Epithelial cell of esophagus (primary cell): Measurements from ENCODE around the gene EML3.

ENCODE experiments used
- DNase-seq: peaks from one replicate; pipeline ENCODE4 v3.0.0; 2010; ENCODE audit warnings: low read depth
- H3K4me3 ChIP-seq: 2 replicates; pipeline ENCODE4 v1.5.1; 2011; ENCODE audit warnings: mild to moderate bottlenecking, low read length, control low read depth
- TF ChIP-seq, protein P1 (sequence below): IDR thresholded peaks from 2 replicates; pipeline ENCODE4 v1.5.1; 2011; ENCODE audit warnings: low read depth, mild to moderate bottlenecking, low read length, control low read depth, inconsistent platforms; ENCODE audit not compliant: insufficient read depth; ENCODE audit errors: missing control alignments

EML3 gene

GRCh38 chr11:62648967-62649364 lies 36.4 kb upstream of the EML3 start:
- no peak for DNase-seq
- no peak overlapping the region for H3K4me3 ChIP-seq
- TF ChIP-seq, protein P1, sequence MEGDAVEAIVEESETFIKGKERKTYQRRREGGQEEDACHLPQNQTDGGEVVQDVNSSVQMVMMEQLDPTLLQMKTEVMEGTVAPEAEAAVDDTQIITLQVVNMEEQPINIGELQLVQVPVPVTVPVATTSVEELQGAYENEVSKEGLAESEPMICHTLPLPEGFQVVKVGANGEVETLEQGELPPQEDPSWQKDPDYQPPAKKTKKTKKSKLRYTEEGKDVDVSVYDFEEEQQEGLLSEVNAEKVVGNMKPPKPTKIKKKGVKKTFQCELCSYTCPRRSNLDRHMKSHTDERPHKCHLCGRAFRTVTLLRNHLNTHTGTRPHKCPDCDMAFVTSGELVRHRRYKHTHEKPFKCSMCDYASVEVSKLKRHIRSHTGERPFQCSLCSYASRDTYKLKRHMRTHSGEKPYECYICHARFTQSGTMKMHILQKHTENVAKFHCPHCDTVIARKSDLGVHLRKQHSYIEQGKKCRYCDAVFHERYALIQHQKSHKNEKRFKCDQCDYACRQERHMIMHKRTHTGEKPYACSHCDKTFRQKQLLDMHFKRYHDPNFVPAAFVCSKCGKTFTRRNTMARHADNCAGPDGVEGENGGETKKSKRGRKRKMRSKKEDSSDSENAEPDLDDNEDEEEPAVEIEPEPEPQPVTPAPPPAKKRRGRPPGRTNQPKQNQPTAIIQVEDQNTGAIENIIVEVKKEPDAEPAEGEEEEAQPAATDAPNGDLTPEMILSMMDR = no peak

GRCh38 chr11:62648185-62648966 lies 35.8 kb upstream of the EML3 start:
- TF ChIP-seq, protein P1 = no peak
- no peak overlapping the region for H3K4me3 ChIP-seq
- no peak for DNase-seq

- DNase-seq = no peak
- H3K4me3 ChIP-seq = no peak overlapping the region
- TF ChIP-seq, protein P1 = no peak
These were observed 35.0 kb upstream of the EML3 start for GRCh38 chr11:62647609-62648005.

DNA sequence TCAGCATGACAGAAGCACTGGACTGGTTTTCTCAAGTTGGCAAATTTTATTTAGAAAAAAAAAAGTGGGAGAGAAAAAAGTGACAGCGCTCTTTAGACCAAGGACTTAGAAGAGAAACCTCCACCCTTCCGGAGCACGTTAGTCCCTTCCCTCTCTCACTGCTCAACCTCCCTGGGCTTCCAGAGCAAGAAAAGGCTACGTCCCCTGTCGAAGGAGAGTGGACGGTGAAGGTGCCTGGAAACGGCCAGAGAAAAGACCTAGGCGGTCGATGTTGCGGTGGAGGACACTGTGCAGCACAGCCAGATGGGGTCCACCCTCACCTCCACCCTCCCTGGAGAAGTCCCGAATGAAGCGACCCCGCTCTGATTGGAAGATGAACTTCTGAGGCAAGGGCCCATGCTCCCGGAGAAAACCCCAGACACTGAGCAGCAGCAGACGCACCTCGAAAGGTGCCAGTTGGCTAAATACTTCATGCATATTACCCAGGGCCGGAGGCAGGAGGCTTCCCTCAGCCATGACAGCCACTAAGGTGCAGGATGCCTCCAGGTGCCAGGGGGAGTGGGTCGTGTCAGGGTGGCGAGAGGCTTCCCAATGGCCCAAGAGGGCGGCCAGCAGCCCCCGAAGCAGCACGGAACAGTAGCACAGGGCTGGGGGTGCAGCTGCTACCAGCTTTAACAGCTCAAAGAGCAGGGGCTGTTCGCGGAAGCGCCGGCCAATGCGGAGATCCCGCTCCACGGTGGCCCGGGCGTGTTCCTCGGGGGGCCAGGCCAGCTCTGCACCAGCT lies 34.4 kb upstream of the EML3 start:
- no peak overlapping the region for H3K4me3 ChIP-seq
- DNase-seq = no peak
- TF ChIP-seq, protein P1 = no peak

DNA sequence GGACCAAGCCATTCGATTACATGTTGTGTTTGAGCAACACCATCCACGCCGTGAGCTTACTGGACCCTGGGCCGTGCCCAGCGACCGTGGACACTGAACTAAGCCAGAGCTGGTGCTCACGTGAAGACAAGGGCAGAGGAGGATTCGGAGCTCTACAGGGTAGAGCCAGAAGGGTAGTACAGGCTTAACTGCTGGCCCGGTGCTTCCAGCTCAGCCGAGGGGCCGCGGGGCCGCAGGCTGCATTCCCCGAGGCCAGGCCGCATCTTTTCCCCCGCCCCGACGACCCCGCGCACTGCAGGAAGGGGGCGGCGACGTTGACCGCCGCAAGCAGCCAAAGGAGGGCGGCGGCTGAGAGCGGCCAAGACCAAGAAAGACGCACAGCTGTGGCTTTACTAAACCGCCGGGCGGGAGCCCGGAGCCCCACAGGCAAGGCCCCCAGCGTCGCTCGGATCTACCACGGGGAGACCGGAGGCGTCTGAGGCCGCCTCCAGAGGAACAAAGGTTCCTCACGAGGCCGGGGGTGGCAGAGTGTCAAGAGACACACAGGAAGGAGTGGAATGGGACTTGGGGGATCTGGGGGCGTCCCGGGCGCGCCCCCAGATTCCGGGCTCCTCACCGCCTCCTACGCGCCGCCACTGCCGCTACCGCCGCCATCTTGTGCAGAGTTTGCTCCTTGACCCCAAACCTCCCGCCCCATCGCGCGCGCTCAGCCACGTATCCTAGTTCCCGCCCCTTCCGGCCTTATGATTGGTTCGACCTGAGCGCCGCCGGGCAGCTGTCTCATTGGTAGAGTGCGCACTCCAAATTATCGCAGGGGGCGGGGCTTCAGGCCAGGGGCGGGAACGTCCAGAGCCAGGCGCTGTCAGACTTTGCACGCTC lies 33.6 kb upstream of the EML3 start, which contains the start of gene GANAB:
TSS of gene GANAB (minus strand) at position 668 of the 879 bp plus-strand sequence. CDS start at position 654, 14 bp downstream.
- peak within 1 kb of the TSS; percentile 79 for H3K4me3 ChIP-seq
- TF ChIP-seq, protein P1 = no peak
- peak; percentile 99 for DNase-seq

DNA sequence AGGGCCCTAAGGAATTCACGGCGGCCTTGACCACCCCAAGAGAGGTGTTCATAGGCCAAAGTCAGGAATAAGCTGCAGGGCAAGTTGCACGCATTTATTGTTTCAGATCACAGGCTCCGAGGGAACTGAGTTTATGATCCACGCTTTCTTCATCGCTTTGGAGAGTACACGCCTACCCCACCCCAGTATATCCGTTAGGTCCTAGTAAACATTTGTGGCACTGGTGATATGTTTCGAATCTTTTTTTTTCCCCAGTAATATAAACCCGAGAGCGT lies 33.0 kb upstream of the EML3 start:
- no peak for DNase-seq
- TF ChIP-seq, protein P1 = no peak
- H3K4me3 ChIP-seq = peak overlapping the region; percentile 79
